ENCODE data around the gene GPC4. TPM values are rescaled to one million over a fixed set of nuclear protein-coding genes. Genes with fewer than 3 reads are reported as not detected.
"Not testable (repeated sequence)": the region's sequence is repeated elsewhere in the genome, so short reads cannot be mapped to it uniquely, and the experiment has no call there.

The GPC4 gene
- total and polyA plus RNA-seq, 9 of the 15 experiments (the other 6 are each of a cell fraction or from before 2014, with no cell fraction given): 0.11 TPM; not detected in 8

- no peak for TF ChIP-seq ZNF143 (CRISPR knock-in tag; IDR thresholded peaks at IDR 0.05)
Observed at GRCh38 chrX:133325422-133325821, 89.9 kb downstream of the GPC4 start (continued).

- Histone ChIP-seq H2AFZ (ENCODE audit: low read depth, low read length) (no peak overlapping the region), H3K36me3 (ENCODE audit: control insufficient read depth, insufficient read depth, low read length) (no peaks in the 10 kb centered on the region), H3K9me1 (ENCODE audit: control insufficient read depth, insufficient read depth, low read length) (no peaks in the 10 kb centered on the region), H3K4me2 (ENCODE audit: insufficient read depth, low read length) (no peak overlapping the region), H3K9ac (ENCODE audit: insufficient read depth in 1 of 2, low read depth in 2 of 2, low read length in 2 of 2) (no peak overlapping the region), H3K79me2 (ENCODE audit: control insufficient read depth, insufficient read depth, low read length) (no peaks in the 10 kb centered on the region), H3K9me3 (replicated peaks; ENCODE audit: control insufficient read depth, insufficient read depth, low read depth, low read length) (no peaks in the 10 kb centered on the region), H3K27me3 (ENCODE audit: control insufficient read depth in 2 of 2, insufficient read depth in 2 of 2, low read length in 2 of 2) (no peaks in the 10 kb centered on the region), H4K20me1 (replicated peaks; ENCODE audit: control insufficient read depth, insufficient read depth, low read length) (no peaks in the 10 kb centered on the region), H3K4me1 (replicated peaks in 1 of 2; ENCODE audit: control insufficient read depth in 2 of 2, insufficient read depth in 2 of 2, low read length in 2 of 2) (no peaks in the 10 kb centered on the region), H3K4me3 (no peak overlapping the region), H3K27ac (ENCODE audit: extremely low read depth, low read depth, low read length) (no peak overlapping the region)
- intact Hi-C loops (cut with micrococcal nuclease) (no loop called here), in situ Hi-C loops (cut with MboI) (no loop called here)
- FAIRE-seq (no peak), DNase-seq (ENCODE audit: extremely low read depth in 1 of 4, low spot score in 3 of 4) (no peak), ATAC-seq (no peak)
- WGBS (ENCODE audit: insufficient coverage, low coverage, missing lambda C conversion rate): 0% methylated on average over 2 of the region's 2 CpGs
- CTCF ChIA-PET (ENCODE audit: low intra/inter-chr PET ratio): no interaction called here
- TF ChIP-seq RBM22 (IDR thresholded peaks at IDR 0.05; ENCODE audit: low read depth, low read length, poor library complexity, severe bottlenecking) (no peak), ZNF449 (CRISPR knock-in tag; IDR thresholded peaks at IDR 0.05) (no peak), MAFG (tag; conservative IDR thresholded peaks at IDR 0.05) (peak; percentile 33; the same call in 1 of the 2 replicates), ZNF316 (IDR thresholded peaks at IDR 0.05) (0 out of 2 replicates have a peak, but pooled peaks have one; percentile 5), C11orf30 (IDR thresholded peaks at IDR 0.05; ENCODE audit: low read depth) (0 out of 2 replicates have a peak, but pooled peaks have one; percentile 16)
- BruUV-seq (replicated peaks): no TSS peak
- POLR2A ChIA-PET: no interaction called here
Observed at GRCh38 chrX:133323431-133323830, 91.9 kb downstream of the GPC4 start.

GRCh38 chrX:133322269-133322668 lies 93.0 kb downstream of the GPC4 start:
- H3K4me3 ChIP-seq; DNase-seq (ENCODE audit: extremely low read depth in 1 of 4, low spot score in 3 of 4); H3K36me3 ChIP-seq (ENCODE audit: control insufficient read depth, insufficient read depth, low read length); ATAC-seq; POLR2A ChIA-PET; in situ Hi-C loops (cut with MboI); H3K9ac ChIP-seq (ENCODE audit: insufficient read depth in 1 of 2, low read depth in 2 of 2, low read length in 2 of 2); BruUV-seq (replicated peaks); H4K20me1 ChIP-seq (replicated peaks; ENCODE audit: control insufficient read depth, insufficient read depth, low read length); H3K27me3 ChIP-seq (ENCODE audit: control insufficient read depth in 2 of 2, insufficient read depth in 2 of 2, low read length in 2 of 2); H2AFZ ChIP-seq (ENCODE audit: low read depth, low read length); FAIRE-seq; H3K9me3 ChIP-seq (replicated peaks; ENCODE audit: control insufficient read depth, insufficient read depth, low read depth, low read length); H3K4me1 ChIP-seq (replicated peaks in 1 of 2; ENCODE audit: control insufficient read depth in 2 of 2, insufficient read depth in 2 of 2, low read length in 2 of 2); CTCF ChIA-PET (ENCODE audit: low intra/inter-chr PET ratio); intact Hi-C loops (cut with micrococcal nuclease); H3K4me2 ChIP-seq (ENCODE audit: insufficient read depth, low read length); H3K27ac ChIP-seq (ENCODE audit: extremely low read depth, low read depth, low read length); H3K79me2 ChIP-seq (ENCODE audit: control insufficient read depth, insufficient read depth, low read length); H3K9me1 ChIP-seq (ENCODE audit: control insufficient read depth, insufficient read depth, low read length): not testable (repeated sequence)
- 0% methylated on average over 4 of the region's 9 CpGs for WGBS (ENCODE audit: insufficient coverage, low coverage, missing lambda C conversion rate)

Data from K562 (cell line).